T follicular helper cell (primary cell): ENCODE results near the gene TSC22D2.

Experiments
- DNase-seq: peaks from one replicate; pipeline ENCODE4 v3.0.0-alpha.2; 2020; ENCODE audit warnings: low read depth

Gene TSC22D2

GRCh38 chr3:150412561-150413231 is 4.6 kb downstream of the TSC22D2 start:
- DNase-seq, result no peak

- no peak for DNase-seq
These were observed 6.2 kb downstream of the TSC22D2 start for GRCh38 chr3:150414258-150414657.

GRCh38 chr3:150414959-150415358 is 6.9 kb downstream of the TSC22D2 start:
- DNase-seq, result no peak

GRCh38 chr3:150419076-150419868 is 11.2 kb downstream of the TSC22D2 start:
- DNase-seq, result no peak

- DNase-seq, result no peak
These were observed 11.9 kb downstream of the TSC22D2 start for GRCh38 chr3:150419959-150420358.

GRCh38 chr3:150421256-150421655 is 13.2 kb downstream of the TSC22D2 start:
- DNase-seq, result no peak

- DNase-seq, result no peak
These were observed 13.9 kb downstream of the TSC22D2 start for GRCh38 chr3:150421799-150422548.

- no peak for DNase-seq
These were observed 14.8 kb downstream of the TSC22D2 start for GRCh38 chr3:150422907-150423306.

GRCh38 chr3:150423761-150424160 is 15.7 kb downstream of the TSC22D2 start:
- DNase-seq, result no peak

GRCh38 chr3:150426292-150426691 is 18.2 kb downstream of the TSC22D2 start:
- no peak for DNase-seq

- DNase-seq, result no peak
These were observed 20.5 kb downstream of the TSC22D2 start for GRCh38 chr3:150428562-150428961.

- no peak for DNase-seq
These were observed 21.9 kb downstream of the TSC22D2 start for GRCh38 chr3:150429767-150430671.

- DNase-seq, result no peak
These were observed 25.2 kb downstream of the TSC22D2 start for GRCh38 chr3:150433347-150433746.

GRCh38 chr3:150434234-150434633 is 26.1 kb downstream of the TSC22D2 start:
- no peak for DNase-seq

GRCh38 chr3:150436161-150436560 is 28.1 kb downstream of the TSC22D2 start:
- DNase-seq, result no peak

GRCh38 chr3:150439657-150440056 is 31.6 kb downstream of the TSC22D2 start:
- DNase-seq, result no peak

GRCh38 chr3:150443331-150443741 is 35.2 kb downstream of the TSC22D2 start:
- DNase-seq, result no peak

- DNase-seq, result no peak
These were observed 36.3 kb downstream of the TSC22D2 start for GRCh38 chr3:150444371-150444770.

- no peak for DNase-seq
These were observed 38.4 kb downstream of the TSC22D2 start for GRCh38 chr3:150446470-150446977.

GRCh38 chr3:150447084-150447483 is 39.0 kb downstream of the TSC22D2 start:
- DNase-seq, result no peak
